ENCODE measurements around the gene BMPR1B.
A peak's percentile ranks its signal among the peaks of the same experiment; 100 is the strongest.

Gene BMPR1B

DNA sequence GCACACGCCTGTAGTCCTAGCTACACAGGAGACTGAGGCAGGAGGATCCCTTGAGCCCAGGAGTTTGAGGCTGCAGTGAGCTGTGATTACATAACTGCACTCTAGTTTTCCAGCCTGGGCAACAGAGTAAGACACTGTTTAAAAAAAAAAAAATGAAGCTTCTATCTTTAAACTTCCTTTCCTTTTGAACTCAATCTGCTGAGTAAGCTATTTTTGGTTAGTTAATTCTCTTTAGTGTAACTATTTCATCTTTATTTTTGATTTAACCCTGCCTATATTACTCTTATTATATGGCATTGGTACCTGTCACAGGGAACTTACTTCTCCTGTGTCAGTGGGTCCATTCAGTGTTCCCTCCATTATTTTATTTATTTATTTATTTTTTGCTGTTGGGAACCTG lies 160.8 kb downstream of the BMPR1B start:
- no peak for DNase-seq

DNA sequence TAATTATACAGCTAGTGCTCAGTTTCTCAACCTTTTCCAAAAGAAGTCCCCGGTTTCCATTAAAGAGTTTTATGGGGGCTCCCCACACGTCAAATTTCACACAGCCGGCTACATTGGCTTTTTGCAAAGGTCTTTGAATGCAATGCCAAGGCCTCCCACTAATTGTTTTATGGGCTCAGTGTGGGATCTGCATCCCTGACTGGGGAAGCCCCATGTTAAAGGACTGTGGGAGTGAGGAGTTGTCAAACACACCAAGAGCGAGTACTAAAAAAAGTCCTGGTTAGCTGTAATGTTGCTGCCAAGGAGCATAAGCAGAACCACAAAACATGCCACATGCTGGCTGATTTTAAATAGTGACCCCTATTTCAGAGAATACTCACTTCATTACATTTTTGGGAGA lies 162.6 kb downstream of the BMPR1B start:
- no peak for DNase-seq

DNA sequence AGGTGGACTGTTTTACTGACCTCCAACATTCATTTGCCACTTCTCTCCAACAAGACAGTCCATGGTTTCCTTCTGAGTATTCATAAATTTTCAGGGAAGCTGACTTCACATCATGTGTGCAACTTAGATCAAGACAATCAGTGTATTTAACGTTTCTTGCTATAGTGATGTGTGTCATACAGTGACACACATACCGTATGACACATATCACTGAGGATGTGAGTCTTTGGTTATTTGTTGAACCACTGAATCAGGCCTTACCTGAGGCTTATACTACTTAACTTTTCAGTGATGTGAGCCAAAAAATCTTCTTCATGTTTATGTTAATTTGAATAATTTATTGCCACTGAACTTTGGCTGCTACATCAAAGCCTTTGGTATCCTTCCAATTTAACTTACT lies 166.8 kb downstream of the BMPR1B start:
- no peak for DNase-seq

- DNase-seq, result no peak
Observed at GRCh38 chr4:94925764-94926347, 168.1 kb downstream of the BMPR1B start.

GRCh38 chr4:94926936-94927335 lies 169.2 kb downstream of the BMPR1B start:
- peak; percentile 16 for DNase-seq

DNA sequence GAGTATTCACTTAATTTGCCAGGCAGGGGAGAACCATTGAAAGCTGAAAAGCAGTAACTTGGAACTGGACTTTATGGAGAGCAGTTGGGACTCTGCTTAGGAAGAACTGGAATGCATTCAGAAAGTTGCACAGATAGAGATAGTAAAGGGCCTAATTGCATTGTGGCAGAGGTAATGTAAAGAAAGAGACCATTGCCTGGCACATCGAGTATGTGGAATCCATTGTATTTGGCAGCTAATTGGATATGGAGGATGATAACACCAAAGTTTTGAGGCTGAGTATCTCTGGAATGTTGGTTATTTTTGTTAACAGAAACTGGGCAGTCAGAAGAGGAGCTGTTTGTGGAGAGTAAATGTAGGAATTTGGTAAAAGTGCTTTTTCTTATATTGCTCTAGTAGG lies 169.9 kb downstream of the BMPR1B start:
- no peak for DNase-seq

- no peak for DNase-seq
Observed at GRCh38 chr4:94929696-94930095, 171.9 kb downstream of the BMPR1B start.

GRCh38 chr4:94931626-94932025 lies 173.9 kb downstream of the BMPR1B start:
- no peak for DNase-seq

GRCh38 chr4:94932366-94932765 lies 174.6 kb downstream of the BMPR1B start:
- no peak for DNase-seq

- DNase-seq, result no peak
Observed at GRCh38 chr4:94933799-94934198, 176.0 kb downstream of the BMPR1B start.

DNA sequence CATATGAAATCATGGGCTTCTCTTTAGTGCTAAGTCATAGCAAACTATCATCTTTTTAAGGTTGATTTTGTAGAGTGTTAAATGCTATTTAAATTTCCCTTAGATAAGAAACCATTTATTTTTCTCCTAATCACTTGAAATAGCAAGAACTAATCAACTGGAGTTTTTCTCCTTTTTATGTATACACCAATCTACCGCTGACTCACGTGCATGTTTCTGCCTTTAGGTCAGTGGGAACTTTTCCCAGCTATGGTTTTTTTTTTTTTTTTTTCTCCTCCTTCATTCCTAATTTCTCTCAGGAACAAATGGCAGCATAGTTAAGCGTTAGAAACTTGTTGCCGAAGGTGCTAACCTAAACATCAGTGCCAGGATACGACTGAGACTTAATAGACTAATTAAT lies 176.4 kb downstream of the BMPR1B start:
- DNase-seq, result no peak

DNA sequence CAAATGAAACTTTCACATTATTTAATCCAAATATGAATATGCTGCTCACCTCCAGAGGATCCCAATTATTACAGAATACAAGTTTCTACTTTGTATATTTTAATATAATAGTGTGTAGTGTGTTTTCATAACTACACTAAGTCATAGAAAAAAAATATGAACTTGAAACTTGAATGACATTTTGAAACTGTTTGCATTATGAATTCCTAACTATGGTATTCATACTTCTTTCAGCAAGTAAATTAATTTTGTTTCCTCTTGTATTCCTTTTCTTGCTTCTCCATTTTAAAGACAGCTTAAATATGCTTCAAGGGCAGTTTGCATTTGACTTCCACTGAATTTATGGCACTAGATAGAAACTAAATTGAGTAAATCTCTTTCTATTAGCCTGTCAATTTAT lies 177.1 kb downstream of the BMPR1B start:
- DNase-seq, result no peak

GRCh38 chr4:94936854-94937253 lies 179.1 kb downstream of the BMPR1B start:
- no peak for DNase-seq

GRCh38 chr4:94939791-94940519 lies 182.2 kb downstream of the BMPR1B start:
- DNase-seq, result peak; percentile 27

DNA sequence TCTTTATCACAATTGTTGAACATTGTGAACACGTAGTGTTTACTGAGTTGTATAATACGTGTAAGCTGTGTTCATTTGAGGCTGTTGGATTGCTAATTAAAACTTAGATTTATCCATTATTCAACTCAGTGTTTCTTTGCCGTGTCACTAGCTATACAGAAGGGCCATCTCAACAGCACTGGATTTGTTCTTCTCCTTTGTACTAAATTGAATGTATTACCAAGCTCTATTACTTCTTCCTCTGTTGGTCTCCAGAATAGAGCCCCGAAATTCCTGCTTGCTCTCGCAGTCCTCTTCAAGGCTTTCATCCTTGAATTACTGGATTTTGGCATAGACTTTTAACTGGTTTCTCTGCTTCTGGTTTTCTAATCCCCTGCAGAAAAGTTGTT lies 182.8 kb downstream of the BMPR1B start:
- DNase-seq, result no peak

DNA sequence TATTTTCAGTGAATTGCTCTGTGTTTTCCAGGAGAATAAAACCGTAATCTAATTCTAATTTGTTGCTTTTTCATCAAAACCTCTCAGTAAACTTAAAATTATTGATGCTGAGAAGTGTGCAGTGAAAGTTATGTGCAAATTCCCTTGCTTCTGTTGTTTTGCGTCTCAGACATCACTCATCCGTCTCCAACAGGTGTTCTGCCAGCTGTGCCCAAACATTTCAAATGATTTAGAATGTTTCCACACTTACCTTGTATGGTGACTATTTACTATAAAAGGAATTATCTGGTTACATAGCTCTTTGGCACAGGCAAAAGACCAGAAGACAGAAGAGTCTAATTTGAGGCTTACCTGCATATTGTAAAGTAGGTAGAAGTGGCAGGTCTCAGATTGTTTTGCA lies 184.0 kb downstream of the BMPR1B start:
- DNase-seq, result no peak

- no peak for DNase-seq
Observed at GRCh38 chr4:94944726-94945125, 187.0 kb downstream of the BMPR1B start.

GRCh38 chr4:94947681-94948108 lies 189.9 kb downstream of the BMPR1B start:
- DNase-seq, result no peak

GRCh38 chr4:94954251-94954650 lies 196.5 kb downstream of the BMPR1B start:
- DNase-seq, result no peak

DNA sequence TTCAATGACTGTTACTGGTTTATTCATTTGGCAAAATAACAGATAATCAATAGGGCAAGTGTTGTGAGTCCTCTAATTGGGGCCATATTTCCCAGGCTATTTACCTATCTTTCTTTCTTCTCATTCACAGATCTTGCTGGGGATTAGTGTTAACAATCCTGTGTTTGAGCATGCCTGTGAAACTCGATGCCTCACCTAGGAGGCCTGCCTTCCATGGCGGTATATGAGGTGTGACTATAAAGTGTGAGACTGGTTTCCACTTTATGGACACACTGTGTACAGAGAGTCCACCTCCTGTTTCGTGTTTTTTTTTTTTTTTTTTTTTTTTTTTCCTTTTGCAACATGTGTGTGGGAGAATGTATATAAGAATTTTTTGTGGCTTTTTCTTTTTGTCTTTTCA lies 199.3 kb downstream of the BMPR1B start:
- peak; percentile 61 for DNase-seq

DNA sequence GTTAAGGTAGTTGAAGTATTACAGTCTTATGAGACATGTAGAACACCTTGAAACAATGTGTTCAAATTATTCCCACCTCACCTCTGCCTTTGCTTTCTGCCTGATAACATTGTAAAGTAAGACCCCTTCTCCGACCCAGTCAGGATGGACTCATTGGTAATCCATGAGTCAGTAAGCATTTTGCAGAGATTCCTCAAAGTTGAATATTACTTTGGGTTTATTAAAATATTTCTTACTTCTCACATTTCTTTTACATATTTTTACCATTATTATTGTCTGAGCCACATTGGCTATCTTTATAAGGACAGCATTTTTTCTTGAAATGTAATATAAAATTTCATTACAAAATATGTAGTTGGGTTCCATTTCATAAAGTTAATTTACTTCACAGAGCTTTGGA lies 201.6 kb downstream of the BMPR1B start:
- no peak for DNase-seq

GRCh38 chr4:94960708-94961107 lies 203.0 kb downstream of the BMPR1B start:
- no peak for DNase-seq

GRCh38 chr4:94961420-94961819 lies 203.7 kb downstream of the BMPR1B start:
- peak; percentile 46 for DNase-seq

- no peak for DNase-seq
Observed at GRCh38 chr4:94962484-94962883, 204.7 kb downstream of the BMPR1B start.

- DNase-seq, result peak; percentile 8
Observed at GRCh38 chr4:94965852-94966251, 208.1 kb downstream of the BMPR1B start.

Measured in DMS53 (cell line).